Astrocyte of the hippocampus (primary cell): Measurements from ENCODE around the gene GTF2H4.
"Not testable (repeated sequence)": the region's sequence is repeated elsewhere in the genome, so short reads cannot be mapped to it uniquely, and the experiment has no call there.

ENCODE experiments used
- DNase-seq: peaks from one replicate; pipeline ENCODE4 v3.0.0; 2011; ENCODE audit warnings: low read depth, low spot score

Gene GTF2H4

DNA sequence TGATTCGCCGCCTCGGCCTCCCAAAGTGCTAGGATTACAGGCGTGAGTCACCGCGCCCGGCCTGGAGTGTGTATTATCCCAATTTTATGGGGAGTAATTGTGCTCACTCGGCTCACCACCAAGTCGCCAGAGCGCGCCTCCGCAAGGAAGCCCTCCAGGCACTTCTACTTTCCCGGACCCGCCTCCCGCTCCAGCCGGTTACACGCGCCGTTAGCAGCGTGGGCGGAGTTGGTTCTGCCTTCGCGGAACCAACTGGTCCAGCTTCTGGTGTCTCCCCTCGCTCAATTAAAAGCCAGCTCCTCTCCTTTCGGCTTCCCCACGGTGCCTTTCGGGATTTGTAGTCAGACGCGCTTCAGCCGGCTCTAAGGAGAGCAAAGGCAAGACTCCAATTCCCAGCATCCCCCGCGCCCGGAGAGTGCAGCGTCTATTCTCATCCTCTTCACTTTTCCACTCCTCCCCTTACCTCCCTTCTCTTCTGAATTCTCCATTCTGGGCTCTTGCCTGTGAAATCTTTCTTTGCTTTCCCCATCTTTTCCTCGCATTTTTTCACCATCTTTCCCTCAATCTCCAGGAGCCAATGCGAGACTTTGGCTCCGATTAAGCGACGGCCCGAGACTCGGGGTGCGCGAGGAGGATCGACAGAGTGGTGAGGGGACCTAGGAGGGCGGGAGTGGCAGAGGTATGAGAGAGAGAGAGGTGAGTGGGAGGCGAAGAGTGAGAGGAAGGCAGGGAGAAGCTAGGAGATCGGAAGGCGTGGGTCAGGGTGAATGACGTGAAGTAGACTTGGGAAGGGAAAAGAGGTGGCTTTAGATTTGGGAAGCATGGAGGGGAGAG, at the start of gene GTF2H4:
Gene GTF2H4 (plus strand): TSS at position 450 of the 834 bp plus-strand sequence.
- DNase-seq, result peak; percentile 99

- not testable (repeated sequence) for DNase-seq
Observed at GRCh38 chr6:30859726-30860125, 48.3 kb upstream of the GTF2H4 start.

DNA sequence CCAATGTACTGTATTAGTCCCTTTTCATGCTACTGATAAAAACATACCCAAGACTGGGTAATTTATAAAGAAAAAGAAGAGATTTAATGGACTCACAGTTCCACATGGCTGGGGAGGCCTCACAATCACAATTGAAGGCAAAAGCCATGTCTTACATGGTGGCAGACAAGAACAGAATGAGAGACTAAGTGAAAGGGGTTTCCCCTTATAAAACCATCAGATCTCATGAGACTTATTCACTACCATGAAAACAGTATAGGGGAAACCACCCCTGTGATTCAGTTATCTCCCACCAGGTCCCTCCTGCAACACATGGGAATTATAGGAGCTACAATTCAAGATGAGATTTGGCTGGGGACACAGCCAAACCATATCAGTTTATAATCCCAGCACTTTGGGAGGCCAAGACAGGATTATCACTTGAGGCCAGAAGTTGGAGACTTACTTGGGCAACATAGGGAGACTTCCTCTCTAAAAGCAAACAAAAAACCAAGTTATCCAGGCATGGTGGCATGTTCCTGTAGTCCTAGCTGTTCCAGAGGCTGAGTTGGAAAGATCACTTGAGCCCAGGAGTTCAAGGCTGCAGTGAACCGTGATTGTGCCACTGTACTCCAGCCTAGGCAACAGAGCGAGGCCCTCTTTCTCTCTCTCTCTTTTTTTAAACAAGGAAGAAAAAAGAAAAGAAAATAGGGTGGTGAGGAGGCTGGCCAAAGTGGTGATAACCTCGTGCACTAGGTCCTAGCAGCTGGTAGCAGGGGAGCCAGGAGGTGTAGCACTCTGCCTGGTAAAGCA, 46.6 kb upstream of the GTF2H4 start:
- no peak for DNase-seq

DNA sequence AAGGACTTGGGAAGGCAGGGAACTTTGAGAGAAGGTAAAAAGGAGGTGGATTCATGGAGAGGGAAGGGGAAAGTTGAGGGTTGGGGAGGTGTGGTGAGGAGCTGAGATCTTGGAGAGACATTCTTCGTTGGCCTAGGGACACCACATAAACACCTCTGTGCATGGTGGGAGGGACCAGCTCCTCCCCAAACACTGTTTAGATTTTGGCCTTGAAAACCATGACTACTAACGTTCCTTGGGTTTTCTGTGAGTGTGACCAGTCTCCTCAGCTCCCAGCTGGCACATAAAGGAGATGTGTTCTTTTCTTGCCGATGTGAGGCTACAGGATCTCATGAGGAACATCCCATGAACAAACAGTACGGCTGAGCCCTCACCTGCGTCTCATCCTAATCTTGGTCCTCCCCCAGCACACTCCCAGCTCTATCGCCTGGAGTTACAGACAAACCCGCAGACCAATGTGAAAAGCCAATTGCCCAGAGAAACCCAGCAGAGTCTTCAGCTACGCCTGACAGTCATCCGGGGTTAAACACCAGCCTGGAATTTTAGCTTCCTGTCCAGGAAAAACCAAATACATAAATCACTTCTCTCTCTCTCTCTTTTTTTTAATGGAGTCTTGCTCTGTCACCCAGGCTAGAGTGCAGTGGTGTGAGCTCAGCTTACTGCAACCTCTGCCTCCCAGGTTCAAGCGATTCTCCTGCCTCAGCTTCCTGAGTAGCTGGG, 45.7 kb upstream of the GTF2H4 start:
- DNase-seq, result no peak

GRCh38 chr6:30864325-30864724, 43.7 kb upstream of the GTF2H4 start:
- DNase-seq, result no peak

GRCh38 chr6:30869241-30869749, 38.7 kb upstream of the GTF2H4 start:
- DNase-seq, result not testable (repeated sequence)

GRCh38 chr6:30870546-30870945, 37.5 kb upstream of the GTF2H4 start:
- no peak for DNase-seq

GRCh38 chr6:30871592-30872183, 36.3 kb upstream of the GTF2H4 start:
- no peak for DNase-seq

GRCh38 chr6:30873137-30873640, 34.8 kb upstream of the GTF2H4 start:
- DNase-seq, result no peak

GRCh38 chr6:30873795-30874194, 34.2 kb upstream of the GTF2H4 start:
- DNase-seq, result not testable (repeated sequence)

- no peak for DNase-seq
Observed at GRCh38 chr6:30875244-30876038, 32.6 kb upstream of the GTF2H4 start.

- DNase-seq, result peak; percentile 88
Observed at GRCh38 chr6:30876039-30876730, 31.8 kb upstream of the GTF2H4 start.

DNA sequence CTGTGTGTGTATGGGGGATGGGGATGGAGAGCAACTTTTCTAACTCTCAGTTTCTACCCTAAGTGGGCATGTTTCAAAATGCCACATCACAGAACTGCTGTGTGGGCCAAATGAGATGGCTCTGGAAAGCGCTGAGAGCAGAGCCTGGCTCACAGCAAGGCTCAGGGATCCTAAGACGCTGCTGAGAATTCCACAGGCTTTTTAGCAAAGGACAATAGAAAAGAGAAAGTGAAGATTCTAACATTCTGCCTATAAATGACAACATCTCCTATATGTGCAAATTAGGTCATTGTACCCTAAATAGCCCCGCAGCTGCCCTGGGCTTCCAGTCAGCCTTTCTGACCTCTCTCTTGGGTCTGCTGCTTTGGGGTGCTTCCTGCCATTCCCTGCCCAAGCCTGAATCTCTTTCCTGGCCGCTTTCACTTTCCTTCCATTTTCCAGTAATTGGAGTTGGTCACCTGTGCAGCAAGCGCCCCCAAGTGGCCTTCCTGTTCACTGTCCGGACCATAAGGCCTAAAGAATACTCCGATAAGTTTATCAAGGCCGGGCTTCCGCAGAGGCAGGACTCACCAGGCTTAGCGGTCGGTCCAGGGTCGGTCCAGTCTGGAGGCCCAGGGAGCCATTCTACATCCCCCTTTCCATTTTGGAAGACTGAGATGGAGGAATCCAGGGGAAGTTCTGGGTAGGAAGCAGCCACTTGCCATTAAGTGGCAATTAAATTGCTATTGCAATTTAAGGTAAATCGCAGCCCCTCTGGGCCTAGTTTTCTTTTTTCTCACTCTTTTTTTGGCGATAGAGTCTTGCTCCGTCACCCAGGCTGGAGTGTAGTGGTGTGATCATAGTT, 30.4 kb upstream of the GTF2H4 start:
- DNase-seq, result peak; percentile 95

DNA sequence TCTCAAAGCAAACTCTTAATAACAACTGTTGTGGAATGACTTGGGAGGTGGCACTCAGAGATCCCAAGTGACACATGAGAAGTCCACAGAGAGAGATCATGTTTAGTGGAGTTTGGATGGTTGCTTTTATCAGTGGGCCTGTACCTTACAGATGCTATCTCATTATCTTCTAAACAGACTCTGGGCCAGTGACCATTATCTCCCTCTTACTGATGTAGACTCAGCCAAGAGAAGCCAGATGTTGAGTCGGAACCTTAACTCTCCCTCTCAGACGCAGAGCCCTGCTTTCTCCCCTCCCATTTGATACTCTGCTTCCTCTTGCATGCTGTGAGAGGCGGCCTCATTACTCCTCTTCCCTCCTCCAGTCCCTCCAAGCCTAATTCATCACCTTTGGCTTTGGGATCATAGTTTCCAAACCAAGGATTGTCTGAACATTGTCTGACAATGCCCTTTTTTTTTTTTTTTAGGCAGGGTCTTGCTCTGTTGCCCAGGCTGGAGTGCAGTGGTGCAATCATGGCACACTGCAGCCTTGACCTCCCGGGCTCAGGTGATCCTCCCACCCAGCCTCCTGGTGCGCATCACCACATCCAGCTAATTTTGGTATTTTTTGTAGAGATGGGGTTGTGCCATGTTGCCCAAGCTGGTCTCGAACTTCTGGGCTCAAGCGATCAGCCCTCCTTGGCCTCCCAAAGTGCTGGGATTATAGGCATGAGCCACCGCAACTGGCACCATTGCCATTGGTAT, 28.2 kb upstream of the GTF2H4 start:
- DNase-seq, result no peak

GRCh38 chr6:30880698-30881252, 27.2 kb upstream of the GTF2H4 start:
- peak; percentile 53 for DNase-seq

GRCh38 chr6:30881392-30882203, 26.4 kb upstream of the GTF2H4 start:
- peak; percentile 61 for DNase-seq

GRCh38 chr6:30882204-30882758, 25.7 kb upstream of the GTF2H4 start:
- DNase-seq, result peak; percentile 45
